Mucosa of gallbladder (tissue), 1 donor: ENCODE results near the gene CAPN14. TPM values are rescaled to one million over a fixed set of nuclear protein-coding genes. Genes with fewer than 3 reads are reported as not detected.

Source experiments
- DNase-seq: peaks from one replicate; pipeline ENCODE4 v3.0.0-alpha.2; 2020; ENCODE audit warnings: low spot score
- total RNA-seq: library from RNA; stranded (reverse); gene quantifications from one replicate; pipeline ENCODE4 v1.2.1, GENCODE V29; 2021
- donor health status: DM: no; HTN: no; CAD: no.

Gene CAPN14
- total RNA-seq = 0.14 TPM

- DNase-seq = no peak
These were observed at the start of gene CAPN14 for GRCh38 chr2:31217465-31218200. TSS of gene CAPN14 (minus strand) at chr2:31217515. CDS start at chr2:31205447, 12,068 bp downstream.

GRCh38 chr2:31266804-31267203 is 49.5 kb upstream of the CAPN14 start:
- DNase-seq = no peak

- no peak for DNase-seq
These were observed 47.9 kb upstream of the CAPN14 start for GRCh38 chr2:31265234-31265633.

- no peak for DNase-seq
These were observed 46.4 kb upstream of the CAPN14 start for GRCh38 chr2:31263636-31264190.

GRCh38 chr2:31260870-31261269 is 43.6 kb upstream of the CAPN14 start:
- no peak for DNase-seq

- DNase-seq = no peak
These were observed 41.8 kb upstream of the CAPN14 start for GRCh38 chr2:31259075-31259474.

- DNase-seq = no peak
These were observed 41.0 kb upstream of the CAPN14 start for GRCh38 chr2:31258351-31258750.

GRCh38 chr2:31256611-31257382 is 39.5 kb upstream of the CAPN14 start:
- no peak for DNase-seq

GRCh38 chr2:31255911-31256571 is 38.7 kb upstream of the CAPN14 start:
- DNase-seq = no peak

GRCh38 chr2:31254237-31255203 is 37.2 kb upstream of the CAPN14 start:
- DNase-seq = no peak

- DNase-seq = no peak
These were observed 36.2 kb upstream of the CAPN14 start for GRCh38 chr2:31253356-31254131.

- no peak for DNase-seq
These were observed 34.5 kb upstream of the CAPN14 start for GRCh38 chr2:31251851-31252250.

- DNase-seq = no peak
These were observed 33.7 kb upstream of the CAPN14 start for GRCh38 chr2:31251018-31251417.

GRCh38 chr2:31249009-31249690 is 31.8 kb upstream of the CAPN14 start:
- no peak for DNase-seq

- DNase-seq = no peak
These were observed 30.8 kb upstream of the CAPN14 start for GRCh38 chr2:31248139-31248538.

GRCh38 chr2:31247711-31248110 is 30.4 kb upstream of the CAPN14 start:
- no peak for DNase-seq

- DNase-seq = no peak
These were observed 29.0 kb upstream of the CAPN14 start for GRCh38 chr2:31246184-31246852.

- DNase-seq = no peak
These were observed 26.8 kb upstream of the CAPN14 start for GRCh38 chr2:31244101-31244500.

GRCh38 chr2:31243053-31243452 is 25.7 kb upstream of the CAPN14 start:
- DNase-seq = no peak
